Epithelial cell of proximal tubule (primary cell): ENCODE data around the gene AP1S1. TPM values are rescaled to one million over a fixed set of nuclear protein-coding genes. Genes with fewer than 3 reads are reported as not detected.

ENCODE experiments used
- DNase-seq: peaks from one replicate; pipeline ENCODE4 v3.0.0-alpha.2; 2011; ENCODE audit warnings: low read depth
- H3K4me3 ChIP-seq: 2 replicates; pipeline ENCODE4 v1.5.1; 2011; ENCODE audit warnings: low read depth, mild to moderate bottlenecking, low read length
- total RNA-seq: library from RNA; depleted of rRNA; stranded (reverse); fragments of >200 nt; gene quantifications from 2 replicates; pipeline ENCODE4 v1.2.3, GENCODE V29; 2015
- TF ChIP-seq, protein P1 (sequence below): conservative IDR thresholded peaks from 2 replicates; pipeline ENCODE4 v1.5.1; 2012; ENCODE audit warnings: low read depth, mild to moderate bottlenecking, low read length

Gene AP1S1
- total RNA-seq, 1 donor from 2014 or later: 190 TPM

DNA sequence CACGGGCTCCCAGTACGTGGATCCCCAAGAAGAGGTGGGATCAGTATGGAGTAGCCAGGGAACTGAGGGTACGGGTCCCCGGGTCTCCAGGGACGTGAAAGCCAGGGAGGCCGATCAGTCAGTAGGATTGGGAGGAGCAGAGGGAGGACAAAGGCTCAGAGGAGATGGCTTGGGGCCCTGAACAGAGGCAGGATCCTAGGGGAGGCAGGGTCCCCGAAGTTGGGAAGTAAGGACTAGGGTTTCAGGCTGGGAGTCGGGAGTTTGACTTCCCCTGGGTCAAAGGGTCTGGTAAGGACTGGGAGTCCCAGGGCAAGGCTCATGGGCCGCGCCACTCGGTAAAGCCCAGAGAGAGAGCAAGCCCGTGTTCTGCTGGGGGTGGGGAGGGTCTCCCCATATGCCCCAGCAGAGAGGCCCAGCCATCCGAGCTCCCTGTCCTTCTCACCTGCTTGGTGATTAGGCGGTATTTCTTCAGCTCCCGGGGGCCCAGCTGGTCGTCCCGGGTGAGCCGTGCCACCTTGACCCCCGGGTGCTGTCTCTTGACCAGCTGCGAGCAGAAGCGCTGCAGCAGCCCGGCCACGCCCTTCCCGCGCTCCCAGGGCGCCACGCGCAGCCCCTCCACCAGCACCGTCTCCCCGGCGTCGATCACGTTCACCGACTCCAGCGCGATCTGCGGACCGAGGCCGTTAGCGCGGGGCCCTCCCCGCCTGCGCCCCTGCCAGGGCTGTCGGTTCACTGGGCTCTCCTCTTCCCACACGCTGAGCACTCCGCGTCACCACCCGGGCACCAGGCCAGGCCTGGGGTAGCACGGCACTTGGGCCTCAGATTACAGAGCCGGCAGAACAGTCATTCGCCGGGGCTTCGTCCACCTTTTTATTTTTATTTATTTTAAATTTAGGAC, 18.8 kb downstream of the AP1S1 start:
- H3K4me3 ChIP-seq: peak overlapping the region; percentile 50
- DNase-seq: no peak

GRCh38 chr7:101173752-101174244, 19.5 kb downstream of the AP1S1 start:
- H3K4me3 ChIP-seq: peak overlapping the region; percentile 50
- no peak for DNase-seq
- TF ChIP-seq, protein P1, sequence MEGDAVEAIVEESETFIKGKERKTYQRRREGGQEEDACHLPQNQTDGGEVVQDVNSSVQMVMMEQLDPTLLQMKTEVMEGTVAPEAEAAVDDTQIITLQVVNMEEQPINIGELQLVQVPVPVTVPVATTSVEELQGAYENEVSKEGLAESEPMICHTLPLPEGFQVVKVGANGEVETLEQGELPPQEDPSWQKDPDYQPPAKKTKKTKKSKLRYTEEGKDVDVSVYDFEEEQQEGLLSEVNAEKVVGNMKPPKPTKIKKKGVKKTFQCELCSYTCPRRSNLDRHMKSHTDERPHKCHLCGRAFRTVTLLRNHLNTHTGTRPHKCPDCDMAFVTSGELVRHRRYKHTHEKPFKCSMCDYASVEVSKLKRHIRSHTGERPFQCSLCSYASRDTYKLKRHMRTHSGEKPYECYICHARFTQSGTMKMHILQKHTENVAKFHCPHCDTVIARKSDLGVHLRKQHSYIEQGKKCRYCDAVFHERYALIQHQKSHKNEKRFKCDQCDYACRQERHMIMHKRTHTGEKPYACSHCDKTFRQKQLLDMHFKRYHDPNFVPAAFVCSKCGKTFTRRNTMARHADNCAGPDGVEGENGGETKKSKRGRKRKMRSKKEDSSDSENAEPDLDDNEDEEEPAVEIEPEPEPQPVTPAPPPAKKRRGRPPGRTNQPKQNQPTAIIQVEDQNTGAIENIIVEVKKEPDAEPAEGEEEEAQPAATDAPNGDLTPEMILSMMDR: no peak

More for the DNA sequence above, 18.8 kb downstream of the AP1S1 start:
- TF ChIP-seq, protein P1: no peak

DNA sequence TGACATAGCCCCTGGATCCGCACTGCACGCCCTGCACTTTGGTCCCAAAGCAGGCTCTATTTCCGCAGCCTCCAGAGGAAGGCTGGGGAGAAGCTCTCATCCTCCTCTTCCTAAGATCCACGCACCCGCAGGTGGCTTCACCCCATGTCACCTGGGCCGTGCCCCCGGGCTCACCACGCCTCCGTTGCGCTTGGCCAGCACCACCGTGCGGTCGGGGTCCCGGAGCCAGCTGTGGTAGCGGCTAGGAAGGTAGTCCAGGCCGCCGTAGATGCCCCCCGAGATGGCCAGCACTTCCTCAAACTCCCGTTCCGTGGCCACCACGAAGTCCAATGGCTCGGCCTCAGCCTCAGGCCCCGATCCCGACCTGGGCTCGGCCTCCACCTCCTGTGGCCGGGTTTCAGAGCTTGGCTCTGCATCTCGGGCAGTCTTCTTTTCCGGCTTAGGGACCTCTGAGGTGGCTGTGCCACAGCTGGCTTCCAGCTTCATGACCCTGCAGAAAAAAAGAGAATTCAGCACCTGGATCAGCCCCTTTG, 20.1 kb downstream of the AP1S1 start:
- H3K4me3 ChIP-seq: no peak overlapping the region
- TF ChIP-seq, protein P1: no peak
- no peak for DNase-seq

- no peak for DNase-seq
- TF ChIP-seq, protein P1: no peak
- H3K4me3 ChIP-seq: no peak overlapping the region
Observed at GRCh38 chr7:101175664-101176063, 21.4 kb downstream of the AP1S1 start.

DNA sequence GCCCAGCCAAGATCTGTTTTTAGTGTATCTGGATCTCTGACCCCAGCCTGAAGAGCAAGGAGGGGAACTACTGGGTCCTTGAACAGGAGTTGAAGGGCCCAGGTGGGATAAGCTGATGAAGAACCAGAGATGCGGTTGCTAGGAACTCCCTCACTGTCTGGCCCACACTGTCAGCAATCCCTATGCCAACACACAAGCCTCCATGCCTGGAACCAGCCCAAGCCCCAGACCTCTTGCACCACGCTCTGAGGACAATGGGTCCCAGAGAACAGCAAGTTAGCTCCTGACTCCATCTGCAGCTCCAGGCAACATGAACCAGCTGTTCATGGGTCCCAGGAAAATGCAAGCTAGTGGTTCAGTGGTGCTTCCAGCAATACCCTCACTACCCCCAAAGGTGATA, 23.4 kb downstream of the AP1S1 start:
- TF ChIP-seq, protein P1: no peak
- DNase-seq: no peak
- no peak overlapping the region for H3K4me3 ChIP-seq

- DNase-seq: no peak
- TF ChIP-seq, protein P1: no peak
- H3K4me3 ChIP-seq: no peak overlapping the region
Observed at GRCh38 chr7:101179117-101179516, 24.8 kb downstream of the AP1S1 start.
